Stimulated activated CD8-positive, alpha-beta memory T cell treated with anti-CD3 and anti-CD28 coated beads, Interleukin-7, amount 100 ng/mL, for 48 hours (primary cell): ENCODE measurements around the gene AMBRA1.
"Not testable (repeated sequence)": the region's sequence is repeated elsewhere in the genome, so short reads cannot be mapped to it uniquely, and the experiment has no call there.

Experiments used
- DNase-seq, 2 donors: peaks; one replicate each; pipeline ENCODE4 v3.0.0-alpha.2; 2020; ENCODE audit warnings: low read depth in 1 of 2; ENCODE audit errors: extremely low read depth in 1 of 2

AMBRA1 gene

DNA sequence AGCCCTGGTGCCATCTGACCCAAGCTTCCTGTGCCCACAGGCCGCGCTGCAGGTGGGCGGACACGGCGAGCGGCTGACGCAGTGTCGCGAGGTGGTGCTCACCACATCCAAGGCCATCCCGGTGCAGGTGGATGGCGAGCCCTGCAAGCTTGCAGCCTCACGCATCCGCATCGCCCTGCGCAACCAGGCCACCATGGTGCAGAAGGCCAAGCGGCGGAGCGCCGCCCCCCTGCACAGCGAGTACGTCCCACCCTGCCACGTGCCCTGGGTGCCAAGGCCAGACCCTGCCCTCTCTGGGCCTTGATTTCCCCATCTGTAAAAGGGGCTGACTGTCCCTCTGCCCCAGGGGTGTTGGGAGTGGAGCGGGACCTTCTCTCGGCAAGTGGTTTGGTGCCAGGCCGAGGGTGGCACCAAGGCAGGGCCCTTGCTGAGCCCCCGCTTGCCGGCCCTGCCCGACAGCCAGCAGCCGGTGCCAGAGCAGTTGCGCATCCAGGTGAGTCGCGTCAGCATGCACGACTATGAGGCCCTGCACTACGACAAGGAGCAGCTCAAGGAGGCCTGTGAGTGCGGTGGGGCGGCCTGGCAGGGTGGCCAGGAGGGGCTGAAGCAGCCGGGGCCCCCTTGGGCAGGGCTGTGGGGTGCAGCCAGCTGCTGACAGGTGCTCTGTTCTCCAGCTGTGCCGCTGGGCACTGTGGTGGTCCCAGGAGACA is 218.3 kb downstream of the AMBRA1 start:
- DNase-seq, result no peak

DNA sequence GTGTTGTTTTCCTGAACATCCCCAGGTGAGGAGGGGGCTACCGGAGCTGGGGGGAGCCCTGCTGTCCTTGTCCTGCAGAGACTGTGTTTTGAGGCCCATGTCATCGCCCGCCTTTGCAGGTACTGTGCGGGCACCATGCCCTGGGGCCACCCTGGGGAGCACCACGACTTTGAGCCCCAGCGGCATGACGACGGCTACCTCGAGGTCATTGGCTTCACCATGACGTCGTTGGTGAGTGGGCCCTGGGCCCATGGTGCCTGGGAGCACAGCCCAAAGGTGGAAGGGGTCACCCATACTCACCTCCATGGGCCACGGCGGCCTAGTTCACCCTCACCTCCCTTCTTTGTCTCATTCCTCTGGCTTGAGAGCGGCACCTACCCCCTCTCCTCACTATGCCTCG is 219.0 kb downstream of the AMBRA1 start:
- DNase-seq, result no peak

DNA sequence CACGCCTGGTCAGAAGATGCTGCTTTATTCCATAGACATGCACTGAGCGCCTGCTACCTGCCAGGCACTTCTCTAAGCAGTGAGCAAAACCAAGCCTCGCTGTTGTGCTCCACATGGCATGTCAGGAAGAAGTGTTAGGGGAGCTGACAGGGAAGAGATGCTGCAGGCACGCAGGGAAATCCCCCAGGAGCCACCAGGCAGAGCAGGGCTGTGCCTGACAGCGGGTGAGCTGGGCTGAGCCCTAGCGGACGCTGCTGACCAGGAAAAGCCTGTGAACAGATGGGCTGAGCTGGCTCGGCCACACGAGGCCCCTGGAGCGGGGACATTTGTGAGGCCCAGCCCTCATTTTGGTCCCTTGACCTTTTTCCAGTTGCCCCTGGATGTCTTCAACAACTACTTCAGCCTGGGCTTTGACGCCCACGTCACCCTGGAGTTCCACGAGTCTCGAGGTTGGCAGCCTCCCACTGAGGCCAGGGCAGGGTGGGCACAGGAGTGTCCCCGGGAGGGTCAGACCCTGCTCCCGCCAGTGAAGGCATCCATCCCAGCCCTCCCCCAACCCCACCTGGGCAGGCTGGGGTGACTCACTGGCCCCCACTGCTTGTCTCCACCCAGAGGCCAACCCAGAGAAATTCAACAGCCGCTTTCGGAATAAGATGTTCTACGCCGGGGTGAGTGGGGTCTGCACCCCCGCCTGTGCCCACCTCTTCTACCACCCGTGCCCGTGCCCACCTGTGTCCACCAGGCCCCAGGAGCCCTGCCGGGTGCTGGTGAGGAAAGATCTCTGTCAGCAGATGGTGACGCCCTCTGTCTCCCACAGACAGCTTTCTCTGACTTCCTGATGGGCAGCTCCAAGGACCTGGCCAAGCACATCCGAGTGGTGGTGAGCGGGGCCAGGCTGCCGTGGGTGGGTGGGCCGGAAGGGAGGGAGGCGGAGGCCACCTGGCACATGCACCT is 219.8 kb downstream of the AMBRA1 start:
- DNase-seq, result no peak

DNA sequence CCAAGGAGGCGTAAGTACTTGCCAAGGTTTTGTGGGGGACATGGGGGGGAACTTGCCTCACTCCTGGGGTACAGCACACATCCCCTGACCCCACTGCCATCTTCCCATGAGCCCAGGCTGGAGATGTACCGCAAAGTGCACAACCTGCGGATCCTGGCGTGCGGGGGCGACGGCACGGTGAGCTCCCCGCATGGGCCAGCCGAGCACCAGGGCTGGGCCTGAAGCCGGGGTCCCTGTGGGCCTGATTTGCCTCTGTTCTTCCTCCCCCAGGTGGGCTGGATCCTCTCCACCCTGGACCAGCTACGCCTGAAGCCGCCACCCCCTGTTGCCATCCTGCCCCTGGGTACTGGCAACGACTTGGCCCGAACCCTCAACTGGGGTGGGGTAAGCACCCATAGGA is 221.3 kb downstream of the AMBRA1 start:
- not testable (repeated sequence) for DNase-seq

DNA sequence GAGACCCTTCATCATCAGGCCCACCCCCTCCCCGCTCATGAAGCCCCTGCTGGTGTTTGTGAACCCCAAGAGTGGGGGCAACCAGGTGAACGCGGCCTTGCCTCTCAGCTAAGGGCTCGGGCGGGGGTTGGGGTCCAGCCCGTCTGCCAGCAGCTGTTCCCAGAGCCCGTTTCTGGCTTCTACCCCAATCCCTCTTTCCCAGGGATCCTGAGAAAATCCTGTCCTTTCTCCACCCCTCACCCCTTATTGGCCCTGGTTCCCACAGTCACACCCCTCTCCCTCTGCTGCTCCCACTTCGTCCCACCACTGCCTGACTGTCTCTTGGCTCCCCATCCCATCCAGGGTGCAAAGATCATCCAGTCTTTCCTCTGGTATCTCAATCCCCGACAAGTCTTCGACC is 221.7 kb downstream of the AMBRA1 start:
- DNase-seq, result no peak

DNA sequence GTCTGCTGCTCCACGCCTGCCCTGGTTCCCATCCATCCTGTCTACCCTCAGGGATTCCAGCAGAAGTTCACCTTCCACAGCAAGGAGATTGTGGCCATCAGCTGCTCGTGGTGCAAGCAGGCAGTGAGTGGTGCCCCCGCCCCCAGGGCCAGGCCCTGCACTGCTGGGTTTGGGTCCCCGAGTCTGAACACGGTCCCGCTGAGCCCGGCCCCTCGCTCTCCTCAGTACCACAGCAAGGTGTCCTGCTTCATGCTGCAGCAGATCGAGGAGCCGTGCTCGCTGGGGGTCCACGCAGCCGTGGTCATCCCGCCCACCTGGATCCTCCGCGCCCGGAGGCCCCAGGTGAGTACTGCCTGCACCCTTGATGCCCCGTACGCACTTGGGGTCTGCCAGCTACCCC is 222.6 kb downstream of the AMBRA1 start:
- DNase-seq, result not testable (repeated sequence)

DNA sequence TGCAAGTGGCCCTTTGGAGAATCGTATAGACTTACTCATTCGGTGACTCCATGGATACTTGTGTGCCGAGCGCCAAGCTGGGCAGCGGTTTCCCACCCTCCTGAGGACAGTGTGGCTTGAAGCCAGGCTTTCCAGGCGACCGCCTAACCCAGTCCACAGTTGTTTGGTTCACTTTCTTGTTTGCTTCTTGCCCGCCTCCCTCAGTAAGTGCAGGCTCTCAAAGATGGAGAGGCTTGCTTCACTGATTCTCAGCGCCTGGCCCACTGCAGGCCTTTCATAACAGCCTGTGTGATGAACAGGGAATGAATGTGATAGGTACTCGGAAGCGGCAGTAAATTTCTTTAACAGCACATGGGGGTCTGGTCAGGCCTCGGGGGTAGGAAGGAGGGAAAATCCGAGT is 223.6 kb downstream of the AMBRA1 start:
- no peak for DNase-seq

DNA sequence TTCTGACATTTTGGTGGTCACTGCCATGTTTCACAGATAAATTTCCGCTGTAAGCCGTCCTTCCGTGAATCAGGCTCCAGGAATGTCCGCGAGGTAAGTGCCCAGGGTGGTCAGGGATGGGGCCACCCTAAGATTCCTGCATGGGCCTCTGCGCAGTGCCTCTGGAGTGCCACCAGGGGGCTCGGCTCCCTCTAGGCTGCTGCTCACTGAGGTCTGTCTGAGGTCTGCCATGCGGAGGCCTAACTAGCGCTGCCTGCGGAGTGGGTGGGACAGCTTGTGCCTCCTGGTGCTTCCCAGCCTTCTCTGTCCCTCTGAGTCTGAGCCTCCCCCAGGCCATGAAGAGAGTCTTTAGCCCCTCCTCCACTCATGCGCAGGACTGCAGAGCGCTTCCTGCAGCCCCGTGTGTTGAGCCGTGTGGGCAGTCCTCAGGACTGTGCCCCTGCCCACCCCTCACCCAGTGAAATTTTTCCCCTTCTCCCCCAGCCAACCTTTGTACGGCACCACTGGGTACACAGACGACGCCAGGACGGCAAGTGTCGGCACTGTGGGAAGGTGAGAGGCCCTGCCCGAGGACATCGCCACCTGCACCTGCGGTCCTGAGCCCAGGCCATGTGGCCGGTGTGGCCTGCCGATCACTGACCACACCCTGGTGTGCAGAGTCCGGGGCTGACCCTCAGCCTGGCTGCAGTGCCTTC is 224.2 kb downstream of the AMBRA1 start:
- DNase-seq, result no peak

DNA sequence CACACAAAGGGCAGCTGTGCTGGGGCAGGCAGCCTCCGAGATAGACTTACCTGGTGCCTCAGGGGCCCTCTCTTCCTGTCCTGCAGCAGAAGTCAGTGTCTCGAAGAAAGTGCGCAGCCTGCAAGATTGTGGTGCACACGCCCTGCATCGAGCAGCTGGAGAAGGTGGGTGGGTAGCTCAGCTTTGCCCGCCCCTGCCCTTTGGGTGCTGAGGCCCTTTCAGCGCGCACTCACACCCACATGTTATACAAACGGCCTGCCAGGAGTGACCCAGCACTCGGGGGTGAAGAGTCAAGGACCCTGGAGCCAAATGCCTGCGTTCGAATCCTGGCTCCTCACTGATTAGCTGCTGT is 225.9 kb downstream of the AMBRA1 start:
- DNase-seq, result no peak

DNA sequence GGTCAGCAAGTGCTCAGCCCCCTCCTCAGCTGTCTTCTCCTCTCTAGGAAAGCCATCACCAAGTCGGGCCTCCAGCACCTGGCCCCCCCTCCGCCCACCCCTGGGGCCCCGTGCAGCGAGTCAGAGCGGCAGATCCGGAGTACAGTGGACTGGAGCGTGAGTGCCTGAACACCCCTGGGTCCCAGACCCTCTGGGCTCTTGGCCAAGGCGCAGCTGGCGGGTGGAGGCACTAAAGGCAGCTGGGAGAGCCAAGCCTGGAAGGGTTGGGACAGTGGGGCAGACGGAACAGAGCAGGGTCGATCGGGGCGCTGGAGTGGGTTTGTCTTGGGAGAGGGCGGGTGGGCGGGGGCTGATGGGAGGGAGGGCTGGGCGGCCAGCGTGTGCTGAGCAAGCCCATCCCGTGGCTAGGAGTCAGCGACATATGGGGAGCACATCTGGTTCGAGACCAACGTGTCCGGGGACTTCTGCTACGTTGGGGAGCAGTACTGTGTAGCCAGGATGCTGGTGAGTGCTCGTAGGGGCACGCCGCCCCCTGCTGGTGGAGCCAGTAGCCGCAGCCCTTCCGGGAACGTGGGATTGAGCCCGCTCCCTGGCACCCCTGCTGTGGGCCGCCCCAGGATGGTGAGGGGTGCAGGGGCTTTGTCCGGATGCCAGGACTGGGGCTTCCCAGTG is 226.4 kb downstream of the AMBRA1 start:
- no peak for DNase-seq

DNA sequence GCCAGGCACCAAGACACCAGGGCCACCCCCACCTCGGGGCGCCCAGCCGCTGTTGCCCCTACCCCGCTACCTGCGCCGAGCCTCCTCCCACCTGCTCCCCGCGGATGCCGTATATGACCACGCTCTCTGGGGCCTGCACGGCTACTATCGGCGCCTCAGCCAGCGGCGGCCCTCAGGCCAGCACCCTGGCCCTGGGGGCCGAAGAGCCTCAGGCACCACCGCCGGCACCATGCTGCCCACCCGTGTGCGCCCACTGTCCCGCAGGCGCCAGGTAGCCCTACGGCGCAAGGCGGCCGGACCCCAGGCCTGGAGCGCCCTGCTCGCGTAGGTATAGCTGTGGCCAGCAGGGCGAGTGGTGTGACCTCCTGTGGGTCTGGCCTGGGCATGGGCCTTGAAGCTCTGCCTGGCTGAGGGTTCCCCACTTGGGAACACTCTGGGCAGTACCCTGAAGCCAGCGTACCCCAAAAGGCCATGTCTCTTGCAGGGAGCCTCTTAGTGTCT is 227.1 kb downstream of the AMBRA1 start:
- no peak for DNase-seq

DNA sequence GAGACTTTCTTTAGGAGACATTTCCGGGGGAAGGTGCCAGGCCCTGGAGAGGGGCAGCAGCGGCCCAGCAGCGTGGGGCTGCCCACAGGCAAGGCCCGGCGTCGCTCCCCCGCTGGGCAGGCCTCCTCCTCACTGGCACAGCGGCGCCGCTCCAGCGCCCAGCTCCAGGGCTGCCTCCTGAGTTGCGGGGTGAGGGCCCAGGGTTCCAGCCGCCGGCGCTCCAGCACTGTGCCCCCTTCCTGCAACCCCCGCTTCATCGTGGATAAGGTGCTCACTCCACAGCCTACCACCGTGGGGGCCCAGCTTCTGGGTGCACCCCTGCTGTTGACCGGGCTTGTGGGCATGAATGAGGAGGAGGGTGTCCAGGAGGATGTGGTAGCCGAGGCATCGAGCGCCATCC is 227.6 kb downstream of the AMBRA1 start:
- no peak for DNase-seq

DNA sequence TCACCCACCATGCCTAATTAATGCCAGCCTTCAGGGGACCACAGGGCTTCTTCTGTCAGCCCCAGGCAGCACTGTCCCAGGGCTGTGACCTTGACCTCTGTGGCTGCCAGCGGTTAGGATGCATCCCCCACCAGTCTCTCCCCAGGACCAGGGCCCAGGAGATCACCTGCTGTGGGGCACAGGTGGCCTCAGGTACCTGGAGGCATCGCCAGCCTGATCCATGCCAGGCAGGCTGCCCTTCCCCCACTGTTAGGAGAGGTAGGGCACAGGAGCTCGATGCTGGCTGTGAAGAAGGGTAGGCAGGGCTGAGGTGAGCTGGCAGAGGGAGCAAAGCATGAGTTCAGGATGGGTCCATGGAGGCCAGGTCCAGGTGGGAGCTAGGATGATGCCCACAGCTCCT is 229.0 kb downstream of the AMBRA1 start:
- no peak for DNase-seq

DNA sequence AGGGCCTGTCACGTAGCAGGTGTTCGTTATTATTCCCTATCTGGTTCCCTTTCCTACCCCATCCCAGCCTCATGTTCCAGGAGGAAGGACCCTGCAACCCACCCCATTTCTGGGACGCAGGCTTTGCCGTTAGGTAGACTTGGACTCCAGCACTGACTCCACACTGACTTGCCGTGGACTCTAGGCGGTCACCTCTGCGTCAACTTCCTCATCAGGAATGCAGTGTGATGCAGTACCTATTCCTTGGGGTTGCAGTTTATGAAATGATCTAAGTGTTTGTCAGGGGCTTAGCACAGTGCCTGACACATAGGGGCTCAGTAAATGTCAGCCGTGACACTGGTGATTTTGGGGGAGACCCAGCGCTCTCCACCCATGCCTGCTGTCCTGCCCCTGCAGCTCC is 229.8 kb downstream of the AMBRA1 start:
- no peak for DNase-seq

DNA sequence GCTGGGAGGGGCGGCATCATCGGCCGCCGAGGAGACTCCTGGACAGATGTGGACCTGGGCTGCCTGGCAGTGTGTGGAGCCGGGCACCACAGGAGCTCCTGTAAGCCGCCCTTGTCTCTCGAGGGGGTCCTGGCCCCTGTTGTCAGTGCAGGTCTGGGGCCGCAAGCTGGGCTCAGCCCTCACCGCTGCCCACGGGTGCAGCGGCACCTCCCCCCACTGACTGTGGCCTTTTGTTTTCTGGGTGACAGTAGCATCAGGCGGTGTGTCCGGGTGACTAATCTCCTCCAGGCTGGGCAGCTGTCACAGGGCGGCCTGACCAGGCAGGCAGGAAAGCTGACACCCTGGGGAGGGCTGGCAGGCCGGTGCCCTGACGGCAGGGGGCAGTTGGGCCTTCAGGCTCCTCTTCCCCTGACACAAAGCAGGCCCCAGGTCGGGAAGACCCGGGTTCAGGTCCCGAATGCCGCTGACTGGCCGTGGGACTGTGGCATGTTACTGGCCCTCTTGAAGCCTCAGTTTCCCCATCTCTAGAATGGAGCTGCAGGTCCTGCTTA is 230.3 kb downstream of the AMBRA1 start:
- no peak for DNase-seq

DNA sequence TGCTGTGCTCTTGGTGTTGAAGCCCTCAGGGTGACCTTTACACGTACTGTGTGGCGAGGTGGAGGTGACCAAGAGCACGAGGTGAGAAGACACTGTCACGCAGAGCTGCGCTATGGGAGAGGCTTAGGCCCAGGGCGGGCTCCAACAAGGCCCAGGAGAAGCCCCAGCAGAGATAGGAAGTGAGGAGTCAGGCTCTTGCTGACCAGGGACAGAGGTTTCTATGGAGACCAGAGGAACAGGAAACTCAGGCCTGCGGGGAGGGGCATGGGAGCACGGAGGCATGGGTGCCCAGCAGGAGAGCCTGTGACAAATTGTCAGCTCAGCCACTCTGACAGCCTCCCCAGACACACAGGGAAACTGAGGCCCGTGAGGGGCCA is 230.8 kb downstream of the AMBRA1 start:
- DNase-seq, result no peak

DNA sequence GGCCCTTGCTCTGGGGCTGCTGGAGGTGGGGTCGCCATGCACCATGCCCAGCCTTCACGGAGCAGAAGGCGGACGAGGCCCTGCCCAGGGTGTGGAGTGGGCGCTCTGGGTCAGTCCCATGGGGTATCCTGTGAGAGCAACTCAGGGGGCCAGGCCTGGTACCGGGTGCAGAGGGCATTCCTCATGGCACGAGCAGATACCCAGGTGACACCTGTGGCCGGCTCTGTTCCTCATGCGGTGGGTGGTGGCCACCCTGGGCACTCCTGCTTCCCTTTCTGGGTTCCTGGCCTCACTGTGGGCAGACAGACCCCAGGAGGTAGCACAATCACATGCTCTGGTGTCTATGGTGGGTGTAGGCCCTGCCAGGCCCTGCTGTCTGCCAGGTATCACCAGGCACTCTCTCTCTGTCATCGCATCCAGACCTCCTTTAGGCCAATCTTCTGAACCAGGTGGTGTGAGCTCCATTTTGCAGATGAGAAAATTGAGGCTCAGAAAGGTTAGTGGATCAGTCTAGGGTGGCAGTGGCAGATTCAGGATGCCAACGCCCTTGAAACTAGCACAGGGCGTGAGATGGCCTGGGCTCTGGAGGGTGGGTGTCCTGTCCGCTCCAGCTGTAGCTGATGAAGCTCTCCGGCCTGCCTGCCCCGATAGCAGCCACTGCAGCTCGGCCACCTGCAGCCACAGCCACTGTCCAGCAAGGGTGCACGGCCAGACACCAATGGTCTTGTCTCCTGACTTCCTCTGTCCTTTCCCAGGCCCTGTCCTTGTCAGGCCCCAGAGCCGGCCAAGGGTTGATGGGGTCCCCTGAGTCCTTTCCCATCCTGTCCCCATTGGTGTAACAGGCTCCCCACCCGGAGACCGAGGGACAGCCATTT is 231.4 kb downstream of the AMBRA1 start:
- DNase-seq, result no peak

DNA sequence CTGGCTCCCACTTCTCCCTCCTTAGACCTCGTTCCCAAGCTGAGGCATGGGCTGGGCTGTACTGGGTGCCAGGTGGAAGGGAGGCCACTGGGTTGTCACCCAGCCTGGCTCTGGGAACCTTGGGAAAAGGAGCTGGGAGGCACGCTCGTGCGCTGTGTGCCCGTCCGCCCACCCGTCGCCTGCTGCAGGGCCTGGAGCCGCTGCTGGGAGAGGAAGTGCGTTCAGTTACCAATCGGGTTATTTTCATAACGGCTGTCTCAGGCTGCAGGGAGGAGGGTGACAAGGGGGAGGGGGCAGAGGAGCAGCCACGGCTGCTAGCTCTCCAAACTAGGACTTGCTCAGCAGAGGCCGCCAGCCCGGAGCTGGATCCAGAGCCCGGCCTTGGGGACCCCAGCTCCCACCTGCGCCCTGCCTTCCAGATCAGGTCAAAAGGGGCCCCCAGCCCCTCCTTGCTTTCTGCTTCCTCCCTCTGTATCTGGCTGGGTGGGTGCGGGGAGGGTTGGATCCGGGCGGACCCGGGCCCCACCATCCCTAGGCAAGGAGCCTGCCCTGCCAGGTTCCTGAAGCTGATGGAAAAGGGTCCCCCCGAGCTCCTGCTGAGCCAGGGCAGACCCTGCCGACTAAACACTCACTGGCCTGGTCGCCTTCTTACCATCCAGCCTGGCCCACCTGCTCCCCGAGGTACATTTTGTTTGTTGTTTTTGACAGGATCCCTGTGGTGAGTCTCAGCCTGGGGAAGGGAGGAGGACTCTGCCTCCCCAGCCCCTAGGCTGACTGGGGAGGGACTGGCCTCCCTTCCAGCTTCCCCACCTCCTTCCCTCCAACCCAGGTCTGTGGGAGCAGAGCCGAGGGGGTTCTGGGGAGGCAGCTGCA is 232.3 kb downstream of the AMBRA1 start:
- no peak for DNase-seq

DNA sequence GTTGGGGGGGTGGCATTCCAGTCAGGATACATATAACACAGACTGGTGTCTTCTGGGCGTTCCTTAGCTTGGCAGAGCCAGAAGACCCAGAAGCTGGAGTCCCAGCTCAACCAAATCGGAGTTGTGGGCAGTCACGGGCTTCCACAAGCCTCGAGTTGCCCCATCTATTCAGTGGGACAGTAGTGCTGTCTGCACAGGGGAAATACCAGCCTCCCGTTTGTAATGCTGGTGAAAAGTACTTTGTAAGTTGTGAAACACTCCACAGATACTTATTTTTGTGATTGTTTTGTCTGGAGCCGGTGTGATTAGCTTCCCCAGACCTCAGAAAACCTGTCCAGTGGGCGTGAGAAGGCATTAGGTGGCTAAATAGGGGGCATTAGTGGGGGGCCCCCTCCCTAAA is 232.9 kb downstream of the AMBRA1 start:
- DNase-seq, result no peak
